Esophagus muscularis mucosa (tissue), 4 donors: ENCODE results near the gene MBP. TPM values are rescaled to one million over a fixed set of nuclear protein-coding genes. Genes with fewer than 3 reads are reported as not detected.

Source experiments
- DNase-seq: peaks from one replicate; pipeline ENCODE4 v3.0.0-alpha.2; 2017; ENCODE audit errors: extremely low spot score
- H3K27ac ChIP-seq, 4 donors: fragments of 200-600 bp; sonication (generic); replicated peaks in 1 of 4; 1 replicate in 3 of 4; 2 replicates in 1 of 4; pipeline ENCODE4 v1.5.1; 2016 to 2019; ENCODE audit warnings: mild to moderate bottlenecking in 1 of 4
- H3K27me3 ChIP-seq, 4 donors: fragments of 200-600 bp; sonication (generic); one replicate each; pipeline versions ENCODE4 v1.5.1 to v1.6.0; 2016 to 2019
- H3K36me3 ChIP-seq, 4 donors: fragments of 200-600 bp; sonication (generic); one replicate each; pipeline ENCODE4 v1.5.1; 2016 to 2019
- H3K4me1 ChIP-seq, 4 donors: fragments of 200-600 bp; sonication (generic); one replicate each; pipeline ENCODE4 v1.5.1; 2016 to 2019
- H3K4me3 ChIP-seq, 4 donors: fragments of 200-600 bp; sonication (generic); 1 replicate in 2 of 4; 2 replicates in 2 of 4; pipeline ENCODE4 v1.5.1; 2016 to 2019; ENCODE audit warnings: mild to moderate bottlenecking in 4 of 4, moderate library complexity in 1 of 4
- H3K9me3 ChIP-seq, 4 donors: fragments of 200-600 bp; sonication (generic); 1 replicate in 3 of 4; 2 replicates in 1 of 4; pipeline ENCODE4 v1.5.1; 2016 to 2019
- CTCF ChIP-seq, 3 experiments: fragments of 200-600 bp in 2 of 3; fragments of 450-650 bp in 1 of 3; sonication (generic) in 2 of 3; IDR thresholded peaks; one replicate each; pipeline ENCODE4 v1.5.1; 2017 to 2019; ENCODE audit warnings: antibody characterized with exemption in 3 of 3, mild to moderate bottlenecking in 2 of 3, moderate library complexity in 1 of 3
- EP300 ChIP-seq: sonication (generic); formaldehyde crosslinking; IDR thresholded peaks from one replicate; pipeline ENCODE4 v1.6.1; 2017; ENCODE audit warnings: antibody characterized with exemption
- POLR2A ChIP-seq: fragments of 450-650 bp; IDR thresholded peaks from one replicate; pipeline ENCODE4 v1.6.1; 2017; ENCODE audit warnings: antibody characterized with exemption, moderate library complexity, mild to moderate bottlenecking, low read depth
- POLR2AphosphoS5 ChIP-seq, 2 donors: sonication (generic); formaldehyde crosslinking; IDR thresholded peaks; one replicate each; pipeline ENCODE4 v1.6.1; 2017; ENCODE audit warnings: antibody characterized with exemption in 2 of 2
- WGBS: methylation state at CpG from one replicate; pipeline ENCODE4 v1.1.5; 2018; 5-methylcytosine and 5-hydroxymethylcytosine counted together
- intact Hi-C: fragments of 100-400 bp; cut with DNase I; formaldehyde crosslinking; loops from one replicate; pipeline ENCODE4 v1.15.1; 2023
- total RNA-seq, 4 donors: library from RNA; depleted of rRNA; stranded (reverse); fragments of >200 nt; gene quantifications; one replicate each; pipeline versions ENCODE4 v1.1.0 to v1.2.1, GENCODE V29; 2016

Gene MBP
- total RNA-seq, 4 donors from 2014 or later = 21.9 to 31.3 (median 27.3) TPM

GRCh38 chr18:76973520-76974266 is 158.9 kb downstream of the MBP start:
- no peak overlapping the region for H3K4me3 ChIP-seq
- no peaks in the 10 kb centered on the region for H3K27me3 ChIP-seq
- 90% methylated on average over 18 of the region's 20 CpGs for WGBS
- TF ChIP-seq EP300 = no peak
- no peak for TF ChIP-seq CTCF (IDR thresholded peaks at IDR 0.05)
- TF ChIP-seq POLR2A = no peak
- no peak for TF ChIP-seq POLR2AphosphoS5 (IDR thresholded peaks at IDR 0.05)
- H3K27ac ChIP-seq = no peak overlapping the region
- no peaks in the 10 kb centered on the region for H3K9me3 ChIP-seq
- no peak for DNase-seq
- intact Hi-C loops = no loop called here
- peaks cover 4 to 15% (median 9%) of the 10 kb centered on the region in 4 donors for H3K4me1 ChIP-seq
- peaks cover 2 to 12% (median 7%) of the 10 kb centered on the region in 4 donors for H3K36me3 ChIP-seq

DNA sequence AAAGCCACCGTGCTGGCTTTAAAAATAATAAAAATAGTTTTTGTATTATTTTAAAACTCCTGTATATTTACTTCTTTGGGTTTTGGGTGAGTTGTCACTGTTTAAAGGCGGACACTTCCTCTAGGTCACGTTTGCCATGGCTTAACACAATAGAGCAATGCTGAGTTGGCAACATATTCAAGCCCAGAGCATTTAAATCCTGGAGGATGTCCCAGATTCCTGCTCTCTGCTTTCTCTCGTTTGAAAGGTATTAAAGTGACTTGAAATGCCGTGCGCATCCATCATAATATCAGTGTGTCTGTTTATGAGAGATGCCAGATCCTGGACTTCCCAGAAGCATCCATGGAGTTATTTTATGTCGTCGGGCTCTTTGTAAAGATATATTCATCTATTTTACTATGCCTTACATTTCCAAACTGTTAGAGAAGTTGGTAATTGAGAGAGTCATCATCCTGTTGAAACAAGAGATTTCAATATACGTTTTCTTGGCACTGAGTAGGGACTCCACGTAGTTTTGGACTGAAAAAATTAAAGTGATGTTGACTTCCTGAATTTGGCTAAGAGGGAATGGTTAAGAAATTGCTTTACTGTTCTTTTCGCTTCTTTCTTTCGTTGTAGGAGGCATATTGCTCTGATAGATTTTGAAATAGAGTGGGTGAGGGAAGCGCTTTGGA is 159.6 kb downstream of the MBP start:
- TF ChIP-seq POLR2AphosphoS5 (IDR thresholded peaks at IDR 0.05) = no peak
- TF ChIP-seq EP300 = no peak
- no peak for TF ChIP-seq CTCF (IDR thresholded peaks at IDR 0.05)
- TF ChIP-seq POLR2A = no peak
- Histone ChIP-seq H3K4me3 (no peak overlapping the region), H3K27me3 (no peaks in the 10 kb centered on the region), H3K9me3 (no peaks in the 10 kb centered on the region), H3K27ac (no peak overlapping the region), H3K36me3 (peaks cover 6 to 14% (median 11%) of the 10 kb centered on the region in 4 donors), H3K4me1 (peaks cover 4 to 15% (median 9%) of the 10 kb centered on the region in 4 donors)
- DNase-seq = no peak
- 50% methylated on average over 13 of the region's 13 CpGs for WGBS
- intact Hi-C loops = no loop called here

DNA sequence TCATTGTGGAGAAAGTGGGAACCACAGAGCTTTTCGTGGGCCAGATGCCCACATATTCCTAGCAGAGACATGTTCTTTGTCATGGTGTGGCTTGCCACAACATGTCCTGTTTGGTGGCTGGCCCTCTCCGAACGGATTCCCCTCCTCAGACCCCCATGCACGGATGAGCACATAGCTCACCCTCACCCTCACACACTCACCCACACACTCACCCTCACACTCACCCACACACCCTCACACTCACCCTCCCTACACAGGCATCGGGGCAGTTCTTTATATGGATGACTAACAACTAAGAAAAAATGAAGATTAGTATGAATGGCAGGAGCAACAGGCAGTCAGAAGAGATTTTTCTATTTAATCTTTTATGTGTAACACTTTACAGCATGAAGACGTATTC is 160.3 kb downstream of the MBP start:
- intact Hi-C loops = no loop called here
- no peak for DNase-seq
- H3K36me3 ChIP-seq = peaks cover 6 to 17% (median 13%) of the 10 kb centered on the region in 4 donors
- no peak overlapping the region for H3K4me3 ChIP-seq
- WGBS = 83% methylated on average over 6 of the region's 6 CpGs
- no peak for TF ChIP-seq POLR2AphosphoS5 (IDR thresholded peaks at IDR 0.05)
- H3K4me1 ChIP-seq = peaks cover 0 to 15% (median 9%) of the 10 kb centered on the region in 4 donors
- H3K9me3 ChIP-seq = no peaks in the 10 kb centered on the region
- H3K27ac ChIP-seq = no peak overlapping the region
- no peaks in the 10 kb centered on the region for H3K27me3 ChIP-seq

GRCh38 chr18:76970770-76971559 is 161.6 kb downstream of the MBP start:
- no peak for DNase-seq
- no peak overlapping the region for H3K27ac ChIP-seq
- TF ChIP-seq POLR2AphosphoS5 (IDR thresholded peaks at IDR 0.05) = no peak
- no peak for TF ChIP-seq CTCF (IDR thresholded peaks at IDR 0.05)
- TF ChIP-seq EP300 = no peak
- no peak for TF ChIP-seq POLR2A
- peaks cover 6 to 17% (median 13%) of the 10 kb centered on the region in 4 donors for H3K36me3 ChIP-seq
- peaks cover 0 to 15% (median 9%) of the 10 kb centered on the region in 4 donors for H3K4me1 ChIP-seq
- no peaks in the 10 kb centered on the region for H3K9me3 ChIP-seq
- H3K27me3 ChIP-seq = no peaks in the 10 kb centered on the region
- WGBS = 80% methylated on average over 11 of the region's 11 CpGs
- H3K4me3 ChIP-seq = no peak overlapping the region
- intact Hi-C loops = no loop called here
